NT2/D1 (cell line): ENCODE data around the gene RNF214.

Source experiments
- SUZ12 ChIP-seq: IDR thresholded peaks from 2 replicates; pipeline ENCODE4 v1.6.1; 2011; ENCODE audit not compliant: insufficient read length, insufficient read depth; ENCODE audit errors: extremely low read depth
- YY1 ChIP-seq: IDR thresholded peaks from 2 replicates; pipeline ENCODE4 v1.6.1; 2011; ENCODE audit not compliant: insufficient read length, insufficient read depth

DNA sequence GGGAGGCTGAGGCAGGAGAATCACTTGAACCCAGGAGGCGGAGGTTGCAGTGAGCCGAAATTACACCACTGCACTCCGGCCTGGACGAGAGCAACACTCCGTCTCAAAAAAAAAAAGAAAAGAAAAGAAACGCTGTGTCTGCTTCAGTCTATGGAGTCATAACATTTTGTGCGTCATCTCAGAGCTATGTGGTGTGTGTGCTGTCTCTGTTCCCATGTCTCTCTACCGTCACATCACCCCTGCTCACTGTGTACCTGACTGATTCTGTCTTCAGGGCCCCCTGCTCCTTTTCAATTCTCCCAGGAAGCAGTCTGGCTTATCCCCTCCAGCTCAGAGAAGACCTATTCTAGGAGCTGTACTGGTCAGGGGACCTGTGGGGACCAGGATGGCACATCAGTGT is 65.7 kb downstream of the RNF214 start:
- no peak for TF ChIP-seq YY1
- TF ChIP-seq SUZ12 = no peak
